Measurements from ENCODE around the gene EEA1.

The EEA1 gene

GRCh38 chr12:92950011-92950410 lies 20.9 kb upstream of the EEA1 start:
- H3K4me3 ChIP-seq (ENCODE audit: low read depth, low read length) = no peak overlapping the region
- DNase-seq (ENCODE audit: low read depth) = no peak
- TF ChIP-seq CTCF (IDR thresholded peaks at IDR 0.05; ENCODE audit: control insufficient read depth, extremely low read depth, insufficient read depth) = no peak

- no peak overlapping the region for H3K4me3 ChIP-seq (ENCODE audit: low read depth, low read length)
- no peak for TF ChIP-seq CTCF (IDR thresholded peaks at IDR 0.05; ENCODE audit: control insufficient read depth, extremely low read depth, insufficient read depth)
- no peak for DNase-seq (ENCODE audit: low read depth)
Observed at GRCh38 chr12:92949466-92949865, 20.4 kb upstream of the EEA1 start.

GRCh38 chr12:92947589-92948215 lies 18.6 kb upstream of the EEA1 start:
- no peak for DNase-seq (ENCODE audit: low read depth)
- no peak overlapping the region for H3K4me3 ChIP-seq (ENCODE audit: low read depth, low read length)
- no peak for TF ChIP-seq CTCF (IDR thresholded peaks at IDR 0.05; ENCODE audit: control insufficient read depth, extremely low read depth, insufficient read depth)

- TF ChIP-seq CTCF (IDR thresholded peaks at IDR 0.05; ENCODE audit: control insufficient read depth, extremely low read depth, insufficient read depth) = no peak
- H3K4me3 ChIP-seq (ENCODE audit: low read depth, low read length) = no peak overlapping the region
- DNase-seq (ENCODE audit: low read depth) = no peak
Observed at GRCh38 chr12:92945659-92946220, 16.6 kb upstream of the EEA1 start.

GRCh38 chr12:92943482-92944250 lies 14.6 kb upstream of the EEA1 start:
- H3K4me3 ChIP-seq (ENCODE audit: low read depth, low read length) = no peak overlapping the region
- 0 out of 2 replicates have a peak, but pooled peaks have one; percentile 18 for TF ChIP-seq CTCF (IDR thresholded peaks at IDR 0.05; ENCODE audit: control insufficient read depth, extremely low read depth, insufficient read depth)
- DNase-seq (ENCODE audit: low read depth) = no peak

GRCh38 chr12:92942905-92943304 lies 13.8 kb upstream of the EEA1 start:
- TF ChIP-seq CTCF (IDR thresholded peaks at IDR 0.05; ENCODE audit: control insufficient read depth, extremely low read depth, insufficient read depth) = no peak
- H3K4me3 ChIP-seq (ENCODE audit: low read depth, low read length) = no peak overlapping the region
- no peak for DNase-seq (ENCODE audit: low read depth)
